ENCODE results near the gene PIANP. TPM values are rescaled to one million over a fixed set of nuclear protein-coding genes. Genes with fewer than 3 reads are reported as not detected.

The PIANP gene
- total RNA-seq, 1 experiment from 2014 or later: 0.48 TPM

GRCh38 chr12:6652391-6652790 lies 48.2 kb downstream of the PIANP start:
- BruUV-seq (replicated peaks): no TSS peak
- no peak overlapping the region for H3K4me3 Mint-ChIP-seq (ENCODE audit: unreplicated experiment)
- DNase-seq: no peak
- Histone ChIP-seq H3K9me3 (no peaks in the 10 kb centered on the region), H3K4me3 (ENCODE audit: low read depth, low read length) (no peak overlapping the region), H3K27me3 (replicated peaks; ENCODE audit: control insufficient read depth, insufficient read depth, low read length) (no peaks in the 10 kb centered on the region), H3K36me3 (ENCODE audit: control insufficient read depth, insufficient read depth, low read length) (no peaks in the 10 kb centered on the region; the same call in none of the 2 replicates), H3K4me1 (no peaks in the 10 kb centered on the region)
- H3K27me3 Mint-ChIP-seq (ENCODE audit: insufficient read depth, unreplicated experiment): no peaks in the 10 kb centered on the region
- H3K36me3 Mint-ChIP-seq (ENCODE audit: insufficient read depth, unreplicated experiment): peaks cover 15% of the 10 kb centered on the region
- POLR2A ChIA-PET: no interaction called here
- H3K9me3 Mint-ChIP-seq (ENCODE audit: unreplicated experiment): no peaks in the 10 kb centered on the region
- intact Hi-C loops (cut with micrococcal nuclease; ENCODE audit: unreplicated experiment): no loop called here
- TF ChIP-seq CTCF (IDR thresholded peaks at IDR 0.05; ENCODE audit: insufficient read depth in 1 of 2, low read depth in 1 of 2, low read length in 1 of 2, severe bottlenecking in 1 of 2, unreplicated experiment in 1 of 2): no peak
- H3K27ac Mint-ChIP-seq (ENCODE audit: unreplicated experiment): no peak overlapping the region
- CTCF ChIA-PET: interaction anchor here (0.8 kb wide), 1 partner anchor 73 kb away, joined by 10 read pairs; no protein-coding TSS in a partner anchor
- H3K4me1 Mint-ChIP-seq (ENCODE audit: low read depth, unreplicated experiment): no peaks in the 10 kb centered on the region

GRCh38 chr12:6650832-6651231 lies 49.8 kb downstream of the PIANP start:
- Histone ChIP-seq H3K9me3 (no peaks in the 10 kb centered on the region), H3K27me3 (replicated peaks; ENCODE audit: control insufficient read depth, insufficient read depth, low read length) (no peaks in the 10 kb centered on the region), H3K4me3 (ENCODE audit: low read depth, low read length) (no peak overlapping the region), H3K36me3 (ENCODE audit: control insufficient read depth, insufficient read depth, low read length) (no peaks in the 10 kb centered on the region; the same call in none of the 2 replicates), H3K4me1 (no peaks in the 10 kb centered on the region)
- no peak for TF ChIP-seq CTCF (IDR thresholded peaks at IDR 0.05; ENCODE audit: insufficient read depth in 1 of 2, low read depth in 1 of 2, low read length in 1 of 2, severe bottlenecking in 1 of 2, unreplicated experiment in 1 of 2)
- no peak for DNase-seq
- intact Hi-C loops (cut with micrococcal nuclease; ENCODE audit: unreplicated experiment): no loop called here
- ChIA-PET POLR2A (no interaction called here), CTCF (no interaction called here)
- no TSS peak for BruUV-seq (replicated peaks)
- Mint-ChIP-seq H3K4me1 (ENCODE audit: low read depth, unreplicated experiment) (peaks cover 7% of the 10 kb centered on the region), H3K27me3 (ENCODE audit: insufficient read depth, unreplicated experiment) (no peaks in the 10 kb centered on the region), H3K27ac (ENCODE audit: unreplicated experiment) (no peak overlapping the region), H3K36me3 (ENCODE audit: insufficient read depth, unreplicated experiment) (peaks cover 22% of the 10 kb centered on the region), H3K9me3 (ENCODE audit: unreplicated experiment) (no peaks in the 10 kb centered on the region), H3K4me3 (ENCODE audit: unreplicated experiment) (no peak overlapping the region)

DNA sequence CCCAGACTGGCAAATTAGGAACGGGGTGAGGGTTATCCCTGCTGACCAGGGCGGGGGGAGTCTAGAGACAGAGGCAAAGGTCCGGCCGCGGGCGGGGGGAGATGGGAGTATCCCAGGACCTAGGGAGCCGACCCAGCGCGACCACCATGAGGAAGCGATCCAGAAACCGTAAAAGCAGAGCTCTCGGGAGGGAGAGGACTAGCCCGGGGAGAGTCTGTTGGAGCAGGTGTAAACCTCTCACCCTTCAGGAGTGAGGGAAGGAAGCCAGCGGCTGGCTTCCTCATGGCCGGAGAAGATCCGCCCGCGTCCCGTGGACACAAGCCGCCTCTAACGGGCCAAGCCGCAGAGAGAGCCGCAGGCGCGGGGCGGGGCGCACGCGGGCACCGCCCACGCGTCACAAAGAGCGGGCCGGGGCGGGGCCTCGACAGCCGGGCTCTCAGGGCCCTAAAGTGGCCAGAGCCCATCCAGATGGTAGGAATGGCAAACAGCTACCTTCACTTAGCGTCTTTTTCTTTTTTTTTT lies 53.5 kb downstream of the PIANP start, which contains the start of gene ACRBP:
ACRBP (minus strand) TSS at position 350 of the 522 bp plus-strand sequence; CDS start at position 284, 66 bp downstream.
- no peak for TF ChIP-seq CTCF (IDR thresholded peaks at IDR 0.05; ENCODE audit: insufficient read depth in 1 of 2, low read depth in 1 of 2, low read length in 1 of 2, severe bottlenecking in 1 of 2, unreplicated experiment in 1 of 2)
- peak; percentile 62 to 75 for DNase-seq
- Mint-ChIP-seq H3K4me3 (ENCODE audit: unreplicated experiment) (peak within 1 kb of the TSS; percentile 79), H3K36me3 (ENCODE audit: insufficient read depth, unreplicated experiment) (peaks cover 19% of the 10 kb centered on the region), H3K4me1 (ENCODE audit: low read depth, unreplicated experiment) (peaks cover 7% of the 10 kb centered on the region), H3K27me3 (ENCODE audit: insufficient read depth, unreplicated experiment) (peaks cover 6% of the 10 kb centered on the region), H3K9me3 (ENCODE audit: unreplicated experiment) (peaks cover 19% of the 10 kb centered on the region), H3K27ac (ENCODE audit: unreplicated experiment) (peak within 1 kb of the TSS; percentile 32)
- intact Hi-C loops (cut with micrococcal nuclease; ENCODE audit: unreplicated experiment): loop anchor here (1.0 to 2.0 kb wide), 2 partner anchors 14 to 30 kb away; no protein-coding TSS in a partner anchor
- ChIA-PET CTCF (interaction anchor here (0.6 to 1.1 kb wide), 3 partner anchors 37 to 42 kb away, joined by 3 to 6 read pairs (median 4); partner anchors contain the start of gene ZNF384), POLR2A (interaction anchor here (0.6 to 1.0 kb wide), 2 partner anchors 9 to 42 kb away, joined by 4 to 5 read pairs; partner anchors contain the start of gene ZNF384)
- BruUV-seq (replicated peaks): no TSS peak
- H3K36me3 ChIP-seq (ENCODE audit: control insufficient read depth, insufficient read depth, low read length): no peaks in the 10 kb centered on the region; the same call in none of the 2 replicates
- peak within 1 kb of the TSS; percentile 26 for H3K4me3 ChIP-seq (ENCODE audit: low read depth, low read length)
- H3K9me3 ChIP-seq: peaks cover 18% of the 10 kb centered on the region
- H3K27me3 ChIP-seq (replicated peaks; ENCODE audit: control insufficient read depth, insufficient read depth, low read length): no peaks in the 10 kb centered on the region
- H3K4me1 ChIP-seq: no peaks in the 10 kb centered on the region
